Subcutaneous adipose tissue (tissue), 4 donors: ENCODE results near the gene ADRA1B. TPM values are rescaled to one million over a fixed set of nuclear protein-coding genes. Genes with fewer than 3 reads are reported as not detected.

Experiments used
- CTCF ChIP-seq: fragments of 450-650 bp; IDR thresholded peaks from one replicate; pipeline ENCODE4 v1.5.1; 2016; ENCODE audit warnings: low read depth, mild to moderate bottlenecking, control low read depth, antibody characterized with exemption, moderate library complexity
- total RNA-seq, 4 donors: library from RNA; depleted of rRNA; stranded (reverse); fragments of >200 nt; gene quantifications; one replicate each; pipeline ENCODE4 v1.1.0, GENCODE V29; 2016

ADRA1B gene
- total RNA-seq, 4 donors from 2014 or later, result 1.5 to 2.6 (median 2.1) TPM

- no peak for TF ChIP-seq CTCF
Measured at GRCh38 chr5:159933531-159934485, 17.5 kb downstream of the ADRA1B start.

- TF ChIP-seq CTCF, result no peak
Measured at GRCh38 chr5:159935946-159936345, 19.7 kb downstream of the ADRA1B start.

GRCh38 chr5:159936686-159937329, 20.5 kb downstream of the ADRA1B start:
- TF ChIP-seq CTCF, result no peak

GRCh38 chr5:159937580-159937979, 21.3 kb downstream of the ADRA1B start:
- TF ChIP-seq CTCF, result no peak

- no peak for TF ChIP-seq CTCF
Measured at GRCh38 chr5:159943326-159943725, 27.0 kb downstream of the ADRA1B start.

- no peak for TF ChIP-seq CTCF
Measured at GRCh38 chr5:159944056-159944600, 27.8 kb downstream of the ADRA1B start.

GRCh38 chr5:159945359-159945758, 29.1 kb downstream of the ADRA1B start:
- no peak for TF ChIP-seq CTCF
